ENCODE results near the gene ADK. TPM values are rescaled to one million over a fixed set of nuclear protein-coding genes. Genes with fewer than 3 reads are reported as not detected.

ADK gene
- total and polyA plus RNA-seq, 2 of the 4 experiments (the other 2 are of a cell fraction) = 30.6 to 40.9 TPM

GRCh38 chr10:74121368-74121767 lies 29.7 kb upstream of the ADK start:
- peaks cover 25% of the 10 kb centered on the region for H4K20me1 ChIP-seq (ENCODE audit: insufficient read depth, low read length)
- DNase-seq (no peak), ATAC-seq (ENCODE audit: low read depth) (no peak)
- no peaks in the 10 kb centered on the region for H3K9me3 ChIP-seq (ENCODE audit: control insufficient read depth, insufficient read depth, low read length)
- no peak overlapping the region for H4K91ac ChIP-seq (ENCODE audit: insufficient read depth, low read depth, low read length)
- no peak overlapping the region for H3K27ac ChIP-seq (ENCODE audit: insufficient read depth, low read length)
- dilution Hi-C loops (cut with HindIII; ENCODE audit: low sequenced_read_pairs, unreplicated experiment) = no loop called here
- H3K79me1 ChIP-seq (ENCODE audit: low read depth in 1 of 2, low read length in 2 of 2) = peaks cover 11 to 41% of the 10 kb centered on the region in 2 experiments; a peak in 3 of 4 replicates
- no peak overlapping the region for H3K18ac ChIP-seq (ENCODE audit: low read depth, low read length)
- H3K23ac ChIP-seq (ENCODE audit: low read depth, low read length) = 0 out of 2 replicates have a peak overlapping the region, but pooled peaks have one; percentile 23
- H3K4me1 ChIP-seq (ENCODE audit: control insufficient read depth, insufficient read depth, low read length) = peaks cover 10% of the 10 kb centered on the region
- in situ Hi-C loops (cut with MboI; ENCODE audit: low sequenced_read_pairs) = no loop called here
- no peaks in the 10 kb centered on the region; the same call in 1 of the 2 replicates for H3K9me1 ChIP-seq (ENCODE audit: insufficient read depth, low read length)
- H2AFZ ChIP-seq (replicated peaks; ENCODE audit: low read length, poor library complexity) = no peak overlapping the region
- no peak overlapping the region for H3K9ac ChIP-seq (ENCODE audit: low read depth, low read length)
- H2BK15ac ChIP-seq (ENCODE audit: low read depth, low read length) = no peak overlapping the region
- H2BK120ac ChIP-seq (ENCODE audit: low read depth, low read length) = no peak overlapping the region
- H3K56ac ChIP-seq (ENCODE audit: extremely low read depth, insufficient read depth, low read length) = no peak overlapping the region
- no peak overlapping the region for H2BK20ac ChIP-seq (ENCODE audit: low read depth, low read length)
- no peak overlapping the region for H3K4ac ChIP-seq (ENCODE audit: low read depth, low read length)
- H3K36me3 ChIP-seq (ENCODE audit: control insufficient read depth, insufficient read depth, low read length) = peaks cover 52% of the 10 kb centered on the region
- no peak overlapping the region for H2AK5ac ChIP-seq (ENCODE audit: low read depth, low read length)
- intact Hi-C loops (cut with micrococcal nuclease) = loop anchor here (10.0 kb wide), 1 partner anchor 983 kb away; a partner anchor contains a TSS
- no CpG with 5 or more reads among the region's 1 CpG for WGBS, 2 experiments (ENCODE audit: extremely low coverage in 2 of 2, insufficient read length in 1 of 2)
- H3K27me3 ChIP-seq (ENCODE audit: control insufficient read depth, insufficient read depth, low read length) = no peaks in the 10 kb centered on the region
- no peak overlapping the region for H3K4me2 ChIP-seq (ENCODE audit: low read depth, low read length)
- no peak overlapping the region for H4K8ac ChIP-seq (ENCODE audit: low read depth in 2 of 2, low read length in 2 of 2)
- TF ChIP-seq RCOR1 (IDR thresholded peaks at IDR 0.05; ENCODE audit: insufficient replicate concordance, low read length) (no peak), RFX5 (IDR thresholded peaks at IDR 0.05; ENCODE audit: low read depth, low read length) (no peak), NFE2L2 (IDR thresholded peaks at IDR 0.05; ENCODE audit: low read depth, low read length) (no peak), CEBPB (IDR thresholded peaks at IDR 0.05; ENCODE audit: low read depth, low read length) (no peak), POLR2A (IDR thresholded peaks at IDR 0.05; ENCODE audit: low read depth, low read length) (no peak)
- TF ChIP-seq, protein P1, sequence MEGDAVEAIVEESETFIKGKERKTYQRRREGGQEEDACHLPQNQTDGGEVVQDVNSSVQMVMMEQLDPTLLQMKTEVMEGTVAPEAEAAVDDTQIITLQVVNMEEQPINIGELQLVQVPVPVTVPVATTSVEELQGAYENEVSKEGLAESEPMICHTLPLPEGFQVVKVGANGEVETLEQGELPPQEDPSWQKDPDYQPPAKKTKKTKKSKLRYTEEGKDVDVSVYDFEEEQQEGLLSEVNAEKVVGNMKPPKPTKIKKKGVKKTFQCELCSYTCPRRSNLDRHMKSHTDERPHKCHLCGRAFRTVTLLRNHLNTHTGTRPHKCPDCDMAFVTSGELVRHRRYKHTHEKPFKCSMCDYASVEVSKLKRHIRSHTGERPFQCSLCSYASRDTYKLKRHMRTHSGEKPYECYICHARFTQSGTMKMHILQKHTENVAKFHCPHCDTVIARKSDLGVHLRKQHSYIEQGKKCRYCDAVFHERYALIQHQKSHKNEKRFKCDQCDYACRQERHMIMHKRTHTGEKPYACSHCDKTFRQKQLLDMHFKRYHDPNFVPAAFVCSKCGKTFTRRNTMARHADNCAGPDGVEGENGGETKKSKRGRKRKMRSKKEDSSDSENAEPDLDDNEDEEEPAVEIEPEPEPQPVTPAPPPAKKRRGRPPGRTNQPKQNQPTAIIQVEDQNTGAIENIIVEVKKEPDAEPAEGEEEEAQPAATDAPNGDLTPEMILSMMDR (conservative IDR thresholded peaks at IDR 0.05; ENCODE audit: low read depth, low read length) = no peak
- TF ChIP-seq, protein P2, sequence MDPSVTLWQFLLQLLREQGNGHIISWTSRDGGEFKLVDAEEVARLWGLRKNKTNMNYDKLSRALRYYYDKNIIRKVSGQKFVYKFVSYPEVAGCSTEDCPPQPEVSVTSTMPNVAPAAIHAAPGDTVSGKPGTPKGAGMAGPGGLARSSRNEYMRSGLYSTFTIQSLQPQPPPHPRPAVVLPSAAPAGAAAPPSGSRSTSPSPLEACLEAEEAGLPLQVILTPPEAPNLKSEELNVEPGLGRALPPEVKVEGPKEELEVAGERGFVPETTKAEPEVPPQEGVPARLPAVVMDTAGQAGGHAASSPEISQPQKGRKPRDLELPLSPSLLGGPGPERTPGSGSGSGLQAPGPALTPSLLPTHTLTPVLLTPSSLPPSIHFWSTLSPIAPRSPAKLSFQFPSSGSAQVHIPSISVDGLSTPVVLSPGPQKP (IDR thresholded peaks at IDR 0.05; ENCODE audit: borderline replicate concordance, low read depth, low read length) = no peak
- TF ChIP-seq, protein P3, sequence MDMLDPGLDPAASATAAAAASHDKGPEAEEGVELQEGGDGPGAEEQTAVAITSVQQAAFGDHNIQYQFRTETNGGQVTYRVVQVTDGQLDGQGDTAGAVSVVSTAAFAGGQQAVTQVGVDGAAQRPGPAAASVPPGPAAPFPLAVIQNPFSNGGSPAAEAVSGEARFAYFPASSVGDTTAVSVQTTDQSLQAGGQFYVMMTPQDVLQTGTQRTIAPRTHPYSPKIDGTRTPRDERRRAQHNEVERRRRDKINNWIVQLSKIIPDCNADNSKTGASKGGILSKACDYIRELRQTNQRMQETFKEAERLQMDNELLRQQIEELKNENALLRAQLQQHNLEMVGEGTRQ (IDR thresholded peaks at IDR 0.05; ENCODE audit: low read depth, low read length) = no peak
- ChIA-PET CTCF (interaction anchor here (0.7 kb wide), 1 partner anchor 122 kb away, joined by 3 read pairs; no protein-coding TSS in a partner anchor), POLR2A (ENCODE audit: unreplicated experiment) (no interaction called here)
- H4K5ac ChIP-seq (ENCODE audit: low read depth, low read length) = no peak overlapping the region
- H3K14ac ChIP-seq (replicated peaks; ENCODE audit: low read depth, low read length) = no peak overlapping the region
- no peak overlapping the region for H2AK9ac ChIP-seq (replicated peaks; ENCODE audit: low read depth, low read length, poor library complexity)
- no TSS peak for BruUV-seq (replicated peaks)
- no peak overlapping the region for H2BK5ac ChIP-seq (ENCODE audit: low read depth, low read length, poor library complexity, severe bottlenecking)
- H3K4me3 ChIP-seq (ENCODE audit: insufficient read depth, low read depth, low read length) = no peak overlapping the region

Data from IMR-90 (cell line).